ENCODE data around the gene KDM2A. TPM values are rescaled to one million over a fixed set of nuclear protein-coding genes. Genes with fewer than 3 reads are reported as not detected.

KDM2A gene
- total RNA-seq, 4 donors from 2014 or later = 64.5 to 84.0 (median 70.3) TPM

DNA sequence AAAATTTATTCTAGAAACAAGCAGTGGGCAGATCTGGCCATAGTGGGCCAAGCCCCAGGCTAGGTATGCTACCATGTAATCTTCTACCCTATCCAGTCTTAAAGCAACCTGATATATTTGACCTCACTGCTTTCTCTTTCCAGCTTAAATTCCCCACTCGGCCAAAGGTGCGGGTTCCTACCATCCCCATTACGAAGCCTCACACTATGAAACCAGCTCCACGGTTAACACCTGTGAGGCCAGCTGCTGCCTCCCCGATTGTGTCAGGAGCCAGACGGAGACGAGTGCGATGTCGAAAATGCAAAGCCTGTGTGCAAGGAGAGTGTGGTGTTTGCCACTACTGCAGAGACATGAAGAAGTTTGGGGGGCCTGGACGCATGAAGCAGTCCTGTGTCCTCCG is 126.0 kb downstream of the KDM2A start:
- no peak for TF ChIP-seq POLR2A (IDR thresholded peaks at IDR 0.05)
- TF ChIP-seq, protein P1, sequence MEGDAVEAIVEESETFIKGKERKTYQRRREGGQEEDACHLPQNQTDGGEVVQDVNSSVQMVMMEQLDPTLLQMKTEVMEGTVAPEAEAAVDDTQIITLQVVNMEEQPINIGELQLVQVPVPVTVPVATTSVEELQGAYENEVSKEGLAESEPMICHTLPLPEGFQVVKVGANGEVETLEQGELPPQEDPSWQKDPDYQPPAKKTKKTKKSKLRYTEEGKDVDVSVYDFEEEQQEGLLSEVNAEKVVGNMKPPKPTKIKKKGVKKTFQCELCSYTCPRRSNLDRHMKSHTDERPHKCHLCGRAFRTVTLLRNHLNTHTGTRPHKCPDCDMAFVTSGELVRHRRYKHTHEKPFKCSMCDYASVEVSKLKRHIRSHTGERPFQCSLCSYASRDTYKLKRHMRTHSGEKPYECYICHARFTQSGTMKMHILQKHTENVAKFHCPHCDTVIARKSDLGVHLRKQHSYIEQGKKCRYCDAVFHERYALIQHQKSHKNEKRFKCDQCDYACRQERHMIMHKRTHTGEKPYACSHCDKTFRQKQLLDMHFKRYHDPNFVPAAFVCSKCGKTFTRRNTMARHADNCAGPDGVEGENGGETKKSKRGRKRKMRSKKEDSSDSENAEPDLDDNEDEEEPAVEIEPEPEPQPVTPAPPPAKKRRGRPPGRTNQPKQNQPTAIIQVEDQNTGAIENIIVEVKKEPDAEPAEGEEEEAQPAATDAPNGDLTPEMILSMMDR (IDR thresholded peaks at IDR 0.05) = no peak
- intact Hi-C loops (cut with DNase I; ENCODE audit: low total_unique reads) = no loop called here
- H3K4me3 ChIP-seq (ENCODE audit: low read depth, poor library complexity, severe bottlenecking) = no peak overlapping the region
- WGBS, 2 donors = 94 to 96% methylated on average over 11 of the region's 11 CpGs
- DNase-seq (ENCODE audit: low spot score in 2 of 2) = peak in 1 of 2 donors; percentile 81

DNA sequence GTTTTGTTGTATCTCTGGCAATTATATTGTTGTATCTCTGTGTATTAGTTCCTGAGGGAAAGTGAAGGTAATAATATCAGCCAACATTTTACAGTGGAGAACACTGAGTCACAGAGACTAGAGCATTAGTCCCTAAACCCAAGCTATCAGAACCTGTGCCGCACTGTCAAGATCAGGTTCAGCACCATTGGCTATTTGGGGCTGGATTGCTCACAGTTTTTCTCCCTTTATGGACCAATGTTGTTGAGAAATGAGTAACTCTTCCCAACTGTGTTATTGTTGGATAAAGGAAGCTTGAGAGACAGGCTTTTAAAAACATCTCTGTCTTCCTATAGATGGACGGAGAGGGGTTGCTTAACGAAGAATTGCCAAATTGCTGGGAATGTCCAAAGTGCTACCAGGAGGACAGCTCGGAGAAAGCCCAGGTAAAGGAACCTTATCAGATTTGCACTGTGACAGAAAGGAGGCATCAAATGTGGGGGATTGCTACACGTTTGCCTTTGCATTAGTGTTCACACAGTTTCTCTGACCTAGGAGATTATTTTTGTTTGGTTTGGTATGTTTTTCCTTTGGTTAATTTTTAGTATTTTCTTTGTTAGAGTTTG is 129.0 kb downstream of the KDM2A start:
- no peak for DNase-seq (ENCODE audit: low spot score in 2 of 2)
- TF ChIP-seq, protein P1 (IDR thresholded peaks at IDR 0.05) = no peak
- no peak for TF ChIP-seq POLR2A (IDR thresholded peaks at IDR 0.05)
- H3K4me3 ChIP-seq (ENCODE audit: low read depth, poor library complexity, severe bottlenecking) = no peak overlapping the region
- WGBS, 2 donors = 61 to 69% methylated on average over 5 of the region's 5 CpGs
- intact Hi-C loops (cut with DNase I; ENCODE audit: low total_unique reads) = no loop called here

DNA sequence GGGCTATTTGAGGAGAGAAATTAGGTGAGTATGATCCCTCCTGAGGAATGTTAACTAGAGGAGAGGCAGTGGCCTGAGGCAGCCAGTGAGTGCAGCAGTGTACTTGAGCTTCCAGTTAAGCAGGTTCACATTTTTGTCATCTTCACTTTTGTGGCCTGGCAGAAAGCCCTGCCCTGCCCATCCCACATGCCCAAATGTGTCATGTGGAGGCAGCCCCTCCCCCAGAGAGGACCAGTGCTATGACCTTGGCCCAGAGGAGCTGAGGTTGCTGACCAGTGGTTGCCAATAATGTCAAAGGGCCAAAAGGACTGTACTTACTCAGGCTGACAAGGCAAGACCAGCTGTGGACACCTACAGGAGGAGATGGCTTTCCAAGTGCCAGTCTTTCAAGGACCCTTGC is 129.6 kb downstream of the KDM2A start:
- no peak overlapping the region for H3K4me3 ChIP-seq (ENCODE audit: low read depth, poor library complexity, severe bottlenecking)
- DNase-seq (ENCODE audit: low spot score in 2 of 2) = peak; percentile 79 to 89
- intact Hi-C loops (cut with DNase I; ENCODE audit: low total_unique reads) = no loop called here
- TF ChIP-seq POLR2A (IDR thresholded peaks at IDR 0.05) = no peak
- TF ChIP-seq, protein P1 (IDR thresholded peaks at IDR 0.05) = no peak

DNA sequence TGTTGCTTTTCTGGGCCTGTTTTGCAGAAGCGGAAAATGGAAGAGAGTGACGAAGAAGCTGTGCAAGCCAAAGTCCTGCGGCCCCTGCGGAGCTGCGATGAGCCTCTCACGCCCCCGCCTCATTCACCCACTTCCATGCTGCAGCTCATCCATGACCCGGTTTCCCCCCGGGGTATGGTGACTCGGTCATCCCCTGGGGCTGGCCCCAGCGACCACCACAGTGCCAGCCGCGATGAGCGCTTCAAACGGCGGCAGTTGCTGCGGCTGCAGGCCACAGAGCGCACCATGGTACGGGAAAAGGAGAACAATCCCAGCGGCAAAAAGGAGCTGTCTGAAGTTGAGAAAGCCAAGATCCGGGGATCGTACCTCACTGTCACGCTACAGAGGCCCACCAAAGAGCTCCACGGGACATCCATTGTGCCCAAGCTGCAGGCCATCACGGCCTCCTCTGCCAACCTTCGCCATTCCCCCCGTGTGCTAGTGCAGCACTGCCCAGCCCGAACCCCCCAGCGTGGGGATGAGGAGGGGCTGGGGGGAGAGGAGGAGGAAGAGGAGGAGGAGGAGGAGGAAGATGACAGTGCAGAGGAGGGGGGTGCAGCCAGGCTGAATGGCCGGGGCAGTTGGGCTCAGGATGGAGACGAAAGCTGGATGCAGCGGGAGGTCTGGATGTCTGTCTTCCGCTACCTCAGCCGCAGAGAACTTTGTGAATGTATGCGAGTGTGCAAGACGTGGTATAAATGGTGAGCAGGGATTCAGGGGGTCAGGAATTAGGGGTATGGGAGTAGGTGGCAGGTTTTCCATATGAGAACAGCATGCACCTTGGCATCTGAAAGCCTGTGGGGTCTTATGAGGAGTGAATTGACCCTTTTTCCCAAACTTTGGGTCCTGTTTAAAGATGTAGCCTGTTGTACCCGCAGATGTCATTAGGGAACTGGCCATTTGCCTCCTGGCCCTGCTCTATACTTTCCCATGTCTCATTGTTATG is 131.3 kb downstream of the KDM2A start:
- no peak for DNase-seq (ENCODE audit: low spot score in 2 of 2)
- WGBS, 2 donors = 87 to 90% methylated on average over 37 of the region's 37 CpGs
- no peak overlapping the region for H3K4me3 ChIP-seq (ENCODE audit: low read depth, poor library complexity, severe bottlenecking)
- intact Hi-C loops (cut with DNase I; ENCODE audit: low total_unique reads) = no loop called here
- TF ChIP-seq POLR2A (IDR thresholded peaks at IDR 0.05) = no peak
- TF ChIP-seq, protein P1 (IDR thresholded peaks at IDR 0.05) = no peak

DNA sequence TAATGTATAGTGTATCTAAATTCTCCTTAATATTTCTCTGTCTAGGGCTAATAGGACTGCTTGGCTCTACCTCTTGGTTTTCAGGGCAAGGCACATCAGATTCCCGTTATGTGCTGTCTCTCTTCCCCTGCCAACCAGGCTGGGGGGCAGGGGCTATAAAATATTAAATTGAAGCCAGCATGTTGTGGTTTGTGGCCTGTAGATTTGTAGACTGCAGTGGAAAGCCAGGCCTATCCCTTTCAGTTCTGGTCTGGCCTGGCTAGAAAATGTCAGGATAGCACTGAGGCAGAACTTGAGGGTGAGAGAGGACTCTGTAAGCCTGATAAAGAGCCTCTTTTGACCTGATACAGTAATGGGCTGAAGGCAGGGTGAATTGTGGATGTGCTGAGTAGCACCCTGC is 132.8 kb downstream of the KDM2A start:
- DNase-seq (ENCODE audit: low spot score in 2 of 2) = peak in 1 of 2 donors; percentile 25
- intact Hi-C loops (cut with DNase I; ENCODE audit: low total_unique reads) = no loop called here
- 32 to 38% methylated on average over 1 of the region's 1 CpG for WGBS, 2 donors
- H3K4me3 ChIP-seq (ENCODE audit: low read depth, poor library complexity, severe bottlenecking) = no peak overlapping the region
- TF ChIP-seq, protein P1 (IDR thresholded peaks at IDR 0.05) = no peak
- TF ChIP-seq POLR2A (IDR thresholded peaks at IDR 0.05) = no peak

Data from lower leg skin (tissue), 4 donors.